B cell (primary cell): Measurements from ENCODE around the gene ZNF839.

Source experiments
- EZH2 ChIP-seq: IDR thresholded peaks from 2 replicates; pipeline ENCODE4 v1.6.1; 2012; ENCODE audit warnings: borderline replicate concordance, low read depth, mild to moderate bottlenecking, moderate library complexity, low read length; ENCODE audit not compliant: insufficient read depth, poor library complexity, severe bottlenecking
- TF ChIP-seq, protein P1 (sequence below): fragments of 200-600 bp; IDR thresholded peaks from one replicate; pipeline ENCODE4 v1.8.0; 2022; ENCODE audit warnings: antibody characterized with exemption, mild to moderate bottlenecking

- TF ChIP-seq, protein P1, sequence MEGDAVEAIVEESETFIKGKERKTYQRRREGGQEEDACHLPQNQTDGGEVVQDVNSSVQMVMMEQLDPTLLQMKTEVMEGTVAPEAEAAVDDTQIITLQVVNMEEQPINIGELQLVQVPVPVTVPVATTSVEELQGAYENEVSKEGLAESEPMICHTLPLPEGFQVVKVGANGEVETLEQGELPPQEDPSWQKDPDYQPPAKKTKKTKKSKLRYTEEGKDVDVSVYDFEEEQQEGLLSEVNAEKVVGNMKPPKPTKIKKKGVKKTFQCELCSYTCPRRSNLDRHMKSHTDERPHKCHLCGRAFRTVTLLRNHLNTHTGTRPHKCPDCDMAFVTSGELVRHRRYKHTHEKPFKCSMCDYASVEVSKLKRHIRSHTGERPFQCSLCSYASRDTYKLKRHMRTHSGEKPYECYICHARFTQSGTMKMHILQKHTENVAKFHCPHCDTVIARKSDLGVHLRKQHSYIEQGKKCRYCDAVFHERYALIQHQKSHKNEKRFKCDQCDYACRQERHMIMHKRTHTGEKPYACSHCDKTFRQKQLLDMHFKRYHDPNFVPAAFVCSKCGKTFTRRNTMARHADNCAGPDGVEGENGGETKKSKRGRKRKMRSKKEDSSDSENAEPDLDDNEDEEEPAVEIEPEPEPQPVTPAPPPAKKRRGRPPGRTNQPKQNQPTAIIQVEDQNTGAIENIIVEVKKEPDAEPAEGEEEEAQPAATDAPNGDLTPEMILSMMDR = no peak
- no peak for TF ChIP-seq EZH2
Measured at GRCh38 chr14:102330806-102331205, 11.3 kb downstream of the ZNF839 start.
